GM19099 (cell line): Measurements from ENCODE around the gene PIGA.

Experiments used
- POLR2A ChIP-seq: IDR thresholded peaks from 3 replicates; pipeline ENCODE4 v1.6.1; 2011; ENCODE audit warnings: low read depth; ENCODE audit not compliant: insufficient read length; ENCODE audit errors: extremely low read depth

Gene PIGA

GRCh38 chrX:15335135-15336022 is at the start of gene PIGA:
Gene PIGA (minus strand): TSS chrX:15335523. CDS start chrX:15331930, 3,593 bp downstream.
- TF ChIP-seq POLR2A: peak; percentile 72

GRCh38 chrX:15384304-15384703 is 49.0 kb upstream of the PIGA start, which contains the start of gene VEGFD:
Gene VEGFD (minus strand): TSS chrX:15384413. CDS start chrX:15383946, 467 bp downstream.
- TF ChIP-seq POLR2A: no peak

GRCh38 chrX:15382813-15383212 is 47.5 kb upstream of the PIGA start:
- no peak for TF ChIP-seq POLR2A

- no peak for TF ChIP-seq POLR2A
Measured at GRCh38 chrX:15376956-15377355, 41.6 kb upstream of the PIGA start.

- no peak for TF ChIP-seq POLR2A
Measured at GRCh38 chrX:15373976-15374375, 38.7 kb upstream of the PIGA start.

GRCh38 chrX:15366506-15367352 is 31.4 kb upstream of the PIGA start:
- TF ChIP-seq POLR2A: no peak

- no peak for TF ChIP-seq POLR2A
Measured at GRCh38 chrX:15359701-15360100, 24.4 kb upstream of the PIGA start.

GRCh38 chrX:15358533-15358932 is 23.2 kb upstream of the PIGA start:
- no peak for TF ChIP-seq POLR2A

- no peak for TF ChIP-seq POLR2A
Measured at GRCh38 chrX:15356444-15356843, 21.1 kb upstream of the PIGA start.

- no peak for TF ChIP-seq POLR2A
Measured at GRCh38 chrX:15350329-15350996, 15.1 kb upstream of the PIGA start.

- TF ChIP-seq POLR2A: no peak
Measured at GRCh38 chrX:15349046-15349445, 13.7 kb upstream of the PIGA start.

GRCh38 chrX:15345976-15346375 is 10.7 kb upstream of the PIGA start:
- no peak for TF ChIP-seq POLR2A

GRCh38 chrX:15344106-15344505 is 8.8 kb upstream of the PIGA start:
- no peak for TF ChIP-seq POLR2A

- TF ChIP-seq POLR2A: no peak
Measured at GRCh38 chrX:15343075-15343476, 7.8 kb upstream of the PIGA start.

GRCh38 chrX:15340867-15341266 is 5.5 kb upstream of the PIGA start:
- TF ChIP-seq POLR2A: no peak
